ENCODE results near the gene SPON2.

Gene SPON2

GRCh38 chr4:1193206-1194009, 21.0 kb upstream of the SPON2 start:
- no peak for DNase-seq

GRCh38 chr4:1192493-1193205, 20.3 kb upstream of the SPON2 start:
- no peak for DNase-seq

GRCh38 chr4:1192091-1192492, 19.7 kb upstream of the SPON2 start:
- no peak for DNase-seq

GRCh38 chr4:1191621-1192020, 19.2 kb upstream of the SPON2 start:
- DNase-seq, result no peak

GRCh38 chr4:1187182-1187581, 14.8 kb upstream of the SPON2 start:
- DNase-seq, result no peak

- DNase-seq, result no peak
These were observed 11.8 kb upstream of the SPON2 start for GRCh38 chr4:1183985-1184773.

- DNase-seq, result no peak
These were observed 9.9 kb upstream of the SPON2 start for GRCh38 chr4:1182313-1182712.

- DNase-seq, result no peak
These were observed 8.3 kb upstream of the SPON2 start for GRCh38 chr4:1180663-1181062.

GRCh38 chr4:1179976-1180375, 7.6 kb upstream of the SPON2 start:
- DNase-seq, result no peak

- no peak for DNase-seq
These were observed 6.7 kb upstream of the SPON2 start for GRCh38 chr4:1179089-1179441.

- DNase-seq, result no peak
These were observed 6.1 kb upstream of the SPON2 start for GRCh38 chr4:1178300-1179088.

- DNase-seq, result no peak
These were observed 5.1 kb upstream of the SPON2 start for GRCh38 chr4:1177274-1178141.

- no peak for DNase-seq
These were observed 4.3 kb upstream of the SPON2 start for GRCh38 chr4:1176398-1177273.

GRCh38 chr4:1175635-1176229, 3.3 kb upstream of the SPON2 start:
- no peak for DNase-seq

- DNase-seq, result no peak
These were observed 2.7 kb upstream of the SPON2 start for GRCh38 chr4:1174941-1175634.

GRCh38 chr4:1172971-1173757, 781 bp upstream of the SPON2 start:
- DNase-seq, result no peak

- no peak for DNase-seq
These were observed 814 bp downstream of the SPON2 start for GRCh38 chr4:1171311-1172227.

GRCh38 chr4:1170976-1171310, 1.4 kb downstream of the SPON2 start:
- DNase-seq, result no peak
